PC-9 (cell line): ENCODE data around the gene EVL.

Experiments used
- EZH2 ChIP-seq: fragments of 200-600 bp; sonication (generic); IDR thresholded peaks from 2 replicates; pipeline ENCODE4 v1.8.0; 2017; ENCODE audit warnings: antibody characterized with exemption, low read depth
- TF ChIP-seq, protein P1 (sequence below): fragments of 200-600 bp; sonication (generic); conservative IDR thresholded peaks from 2 replicates; pipeline ENCODE4 v1.6.1; 2017; ENCODE audit warnings: mixed run types, antibody characterized with exemption, mild to moderate bottlenecking, moderate library complexity

DNA sequence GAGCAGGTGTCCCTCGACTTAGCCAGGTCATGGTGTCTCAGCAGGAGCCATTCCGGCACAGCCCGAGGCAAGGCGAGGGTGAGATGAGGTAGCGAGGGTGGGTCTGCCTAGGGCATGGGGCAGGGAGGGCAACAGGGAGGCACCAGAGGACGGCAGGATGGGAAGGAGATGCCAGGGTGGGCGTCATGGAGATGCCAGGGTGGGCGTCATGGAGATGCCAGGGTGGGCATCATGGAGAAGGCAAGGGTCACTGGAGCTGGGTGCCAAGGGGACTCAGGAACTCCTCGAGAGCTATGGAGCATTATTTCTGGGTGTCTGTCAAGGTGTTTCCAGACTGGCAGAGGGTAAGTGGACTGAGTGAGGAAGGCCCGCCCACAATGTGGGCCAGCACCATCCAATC is 86.9 kb downstream of the EVL start:
- TF ChIP-seq, protein P1, sequence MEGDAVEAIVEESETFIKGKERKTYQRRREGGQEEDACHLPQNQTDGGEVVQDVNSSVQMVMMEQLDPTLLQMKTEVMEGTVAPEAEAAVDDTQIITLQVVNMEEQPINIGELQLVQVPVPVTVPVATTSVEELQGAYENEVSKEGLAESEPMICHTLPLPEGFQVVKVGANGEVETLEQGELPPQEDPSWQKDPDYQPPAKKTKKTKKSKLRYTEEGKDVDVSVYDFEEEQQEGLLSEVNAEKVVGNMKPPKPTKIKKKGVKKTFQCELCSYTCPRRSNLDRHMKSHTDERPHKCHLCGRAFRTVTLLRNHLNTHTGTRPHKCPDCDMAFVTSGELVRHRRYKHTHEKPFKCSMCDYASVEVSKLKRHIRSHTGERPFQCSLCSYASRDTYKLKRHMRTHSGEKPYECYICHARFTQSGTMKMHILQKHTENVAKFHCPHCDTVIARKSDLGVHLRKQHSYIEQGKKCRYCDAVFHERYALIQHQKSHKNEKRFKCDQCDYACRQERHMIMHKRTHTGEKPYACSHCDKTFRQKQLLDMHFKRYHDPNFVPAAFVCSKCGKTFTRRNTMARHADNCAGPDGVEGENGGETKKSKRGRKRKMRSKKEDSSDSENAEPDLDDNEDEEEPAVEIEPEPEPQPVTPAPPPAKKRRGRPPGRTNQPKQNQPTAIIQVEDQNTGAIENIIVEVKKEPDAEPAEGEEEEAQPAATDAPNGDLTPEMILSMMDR = no peak
- TF ChIP-seq EZH2 = no peak
